Loucy (cell line): ENCODE data around the gene KCND1.

Experiments used
- CTCF ChIP-seq: fragments of 200-600 bp; sonication (generic); conservative IDR thresholded peaks from 2 replicates; pipeline ENCODE4 v1.5.1; 2014; ENCODE audit warnings: mild to moderate bottlenecking, antibody characterized with exemption, low read length
- EZH2phosphoT487 ChIP-seq: fragments of 200-600 bp; IDR thresholded peaks from 2 replicates; pipeline ENCODE4 v1.6.1; 2018; ENCODE audit warnings: antibody characterized with exemption, mild to moderate bottlenecking, moderate library complexity, borderline replicate concordance

DNA sequence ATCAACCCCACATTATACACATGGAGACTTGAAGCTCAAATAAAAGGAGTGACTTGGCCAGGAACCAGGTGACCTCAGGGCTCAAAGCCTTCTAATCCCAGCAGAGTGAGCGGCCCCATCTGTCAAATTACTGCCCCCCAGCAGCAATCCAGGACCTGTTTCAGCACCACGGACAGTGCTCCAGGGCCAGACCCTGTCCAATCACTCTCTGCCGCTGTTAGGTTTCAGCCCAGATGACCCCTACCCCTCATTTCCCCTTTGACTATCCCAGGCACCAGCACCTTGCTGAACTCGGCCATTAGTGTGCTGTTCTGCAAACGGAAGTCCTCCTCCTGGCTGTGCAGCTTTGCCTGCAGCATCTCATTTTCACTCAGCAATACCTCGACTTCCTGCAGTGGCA is 25.3 kb upstream of the KCND1 start:
- TF ChIP-seq CTCF (no peak), EZH2phosphoT487 (no peak)
